Upper lobe of right lung (tissue), 1 donor: ENCODE data around the gene TEX14. TPM values are rescaled to one million over a fixed set of nuclear protein-coding genes. Genes with fewer than 3 reads are reported as not detected.
A peak's percentile ranks its signal among the peaks of the same experiment; 100 is the strongest.
"Not testable (repeated sequence)": the region's sequence is repeated elsewhere in the genome, so short reads cannot be mapped to it uniquely, and the experiment has no call there.

ENCODE experiments used
- ATAC-seq: fragments of 200-7000 bp; cut with Tn5 transposase; one replicate; pipeline ENCODE4 v1.9.1; 2020; ENCODE audit warnings: mild to moderate bottlenecking, moderate library complexity
- DNase-seq: peaks from one replicate; pipeline ENCODE4 v3.0.0-alpha.2; 2020
- H3K27ac ChIP-seq: fragments of 200-600 bp; one replicate; pipeline ENCODE4 v1.8.0; 2022
- H3K27me3 ChIP-seq: fragments of 200-600 bp; one replicate; pipeline ENCODE4 v1.8.0; 2022; ENCODE audit warnings: mild to moderate bottlenecking
- H3K36me3 ChIP-seq: fragments of 200-600 bp; one replicate; pipeline ENCODE4 v1.8.0; 2022
- H3K4me1 ChIP-seq: fragments of 200-600 bp; one replicate; pipeline ENCODE4 v1.8.0; 2022
- H3K4me3 ChIP-seq: fragments of 200-600 bp; one replicate; pipeline ENCODE4 v1.8.0; 2022; ENCODE audit warnings: mild to moderate bottlenecking
- H3K9me3 ChIP-seq: fragments of 200-600 bp; one replicate; pipeline ENCODE4 v1.8.0; 2022
- intact Hi-C: fragments of 100-400 bp; cut with DNase I; formaldehyde crosslinking; loops from one replicate; pipeline ENCODE4 v1.11.0; 2022
- total RNA-seq: library from RNA; stranded (reverse); fragmentation: NEBNext Ultra II Directional; extraction: Animal tissue kit (Norgen Biotek cat#: 25700); gene quantifications from one replicate; pipeline ENCODE4 v1.2.1, GENCODE V29; 2021
- TF ChIP-seq, protein P1 (sequence below): fragments of 200-600 bp; IDR thresholded peaks from one replicate; pipeline ENCODE4 v1.8.0; 2022; ENCODE audit warnings: antibody characterized with exemption
- donor health status: DM: no; HTN: yes; CAD: no; lungs with severe emphysema.

The TEX14 gene
- total RNA-seq, 1 donor from 2014 or later: 1.3 TPM

DNA sequence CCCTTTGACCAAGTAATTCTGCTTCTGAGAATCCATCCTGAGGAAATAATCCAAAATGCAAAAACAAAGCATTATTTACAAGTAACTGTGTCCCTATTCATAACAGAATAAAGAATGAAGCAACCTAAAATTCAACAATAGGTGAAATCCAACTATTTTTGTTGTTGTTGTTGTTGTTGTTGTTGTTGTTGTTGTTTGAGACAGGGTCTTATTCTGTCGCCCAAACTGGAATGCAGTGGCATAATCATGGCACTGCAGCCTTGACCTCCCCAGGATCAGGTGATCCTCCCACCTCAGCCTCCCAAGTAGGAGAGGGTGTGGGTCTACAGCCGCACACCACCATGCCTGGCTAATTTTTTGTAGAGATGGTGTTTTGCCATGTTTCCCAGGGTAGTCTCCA is 101.5 kb downstream of the TEX14 start:
- TF ChIP-seq, protein P1, sequence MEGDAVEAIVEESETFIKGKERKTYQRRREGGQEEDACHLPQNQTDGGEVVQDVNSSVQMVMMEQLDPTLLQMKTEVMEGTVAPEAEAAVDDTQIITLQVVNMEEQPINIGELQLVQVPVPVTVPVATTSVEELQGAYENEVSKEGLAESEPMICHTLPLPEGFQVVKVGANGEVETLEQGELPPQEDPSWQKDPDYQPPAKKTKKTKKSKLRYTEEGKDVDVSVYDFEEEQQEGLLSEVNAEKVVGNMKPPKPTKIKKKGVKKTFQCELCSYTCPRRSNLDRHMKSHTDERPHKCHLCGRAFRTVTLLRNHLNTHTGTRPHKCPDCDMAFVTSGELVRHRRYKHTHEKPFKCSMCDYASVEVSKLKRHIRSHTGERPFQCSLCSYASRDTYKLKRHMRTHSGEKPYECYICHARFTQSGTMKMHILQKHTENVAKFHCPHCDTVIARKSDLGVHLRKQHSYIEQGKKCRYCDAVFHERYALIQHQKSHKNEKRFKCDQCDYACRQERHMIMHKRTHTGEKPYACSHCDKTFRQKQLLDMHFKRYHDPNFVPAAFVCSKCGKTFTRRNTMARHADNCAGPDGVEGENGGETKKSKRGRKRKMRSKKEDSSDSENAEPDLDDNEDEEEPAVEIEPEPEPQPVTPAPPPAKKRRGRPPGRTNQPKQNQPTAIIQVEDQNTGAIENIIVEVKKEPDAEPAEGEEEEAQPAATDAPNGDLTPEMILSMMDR: no peak
- Histone ChIP-seq H3K27ac (no peak overlapping the region), H3K4me1 (no peaks in the 10 kb centered on the region), H3K4me3 (no peak overlapping the region), H3K36me3 (no peaks in the 10 kb centered on the region), H3K27me3 (no peaks in the 10 kb centered on the region), H3K9me3 (no peaks in the 10 kb centered on the region)
- DNase-seq: no peak
- no peak for ATAC-seq
- intact Hi-C loops: no loop called here

DNA sequence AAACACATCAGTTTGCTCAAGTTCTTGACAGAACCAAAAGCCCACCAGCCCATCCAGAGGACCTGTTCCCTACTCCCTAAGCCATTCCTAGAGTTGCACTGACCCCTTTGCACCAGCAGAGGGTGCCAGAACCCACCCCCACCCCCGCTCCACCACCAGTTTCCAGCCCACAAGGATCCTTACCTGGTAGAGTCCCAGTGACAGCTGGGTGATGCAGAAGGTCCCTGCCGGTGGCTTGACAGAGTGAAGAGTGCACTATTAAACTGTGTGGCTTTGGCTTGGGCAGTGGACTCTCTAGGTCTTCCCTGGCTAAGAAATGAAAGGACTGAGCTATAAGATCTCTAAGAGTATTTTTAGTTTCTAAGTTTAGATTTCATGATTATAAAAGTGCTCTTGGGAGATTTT is 104.1 kb downstream of the TEX14 start:
- no peaks in the 10 kb centered on the region for H3K9me3 ChIP-seq
- no peaks in the 10 kb centered on the region for H3K27me3 ChIP-seq
- H3K27ac ChIP-seq: no peak overlapping the region
- H3K36me3 ChIP-seq: no peaks in the 10 kb centered on the region
- H3K4me1 ChIP-seq: no peaks in the 10 kb centered on the region
- TF ChIP-seq, protein P1: peak; percentile 95
- intact Hi-C loops: no loop called here
- ATAC-seq: peak; percentile 92
- H3K4me3 ChIP-seq: no peak overlapping the region
- peak; percentile 67 for DNase-seq

DNA sequence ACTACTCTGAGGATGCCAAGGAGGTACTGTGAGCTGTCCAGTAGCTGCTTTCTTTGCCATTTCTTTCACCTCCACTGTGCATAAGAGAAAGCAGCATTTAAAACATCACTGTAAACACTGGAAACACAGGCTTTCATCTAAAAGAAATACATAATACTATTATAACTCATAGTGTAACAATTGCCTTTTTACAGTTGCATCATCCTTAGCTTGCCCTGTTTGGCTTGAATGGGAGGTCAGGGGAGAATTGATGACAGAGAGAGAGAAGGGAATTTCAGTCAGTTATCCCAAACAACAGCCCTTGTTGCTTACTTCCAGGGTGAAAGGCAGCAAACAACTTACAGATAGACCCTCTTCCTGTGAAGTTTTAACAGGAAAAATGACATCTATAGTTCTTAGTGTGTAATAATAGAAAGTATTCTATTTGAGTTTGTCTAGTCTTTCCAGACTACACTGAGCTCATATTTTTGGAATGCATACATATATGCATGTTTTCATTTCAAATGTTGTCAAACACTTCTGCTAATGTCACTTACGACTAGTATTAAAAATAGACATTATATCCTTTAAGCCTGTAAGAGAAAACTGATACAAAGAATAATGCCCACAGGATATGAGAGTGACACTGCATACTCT is 105.7 kb downstream of the TEX14 start:
- Histone ChIP-seq H3K36me3 (no peaks in the 10 kb centered on the region), H3K9me3 (no peaks in the 10 kb centered on the region), H3K27ac (no peak overlapping the region), H3K27me3 (no peaks in the 10 kb centered on the region), H3K4me1 (no peaks in the 10 kb centered on the region), H3K4me3 (no peak overlapping the region)
- intact Hi-C loops: no loop called here
- ATAC-seq (no peak), DNase-seq (no peak)
- TF ChIP-seq, protein P1: no peak

DNA sequence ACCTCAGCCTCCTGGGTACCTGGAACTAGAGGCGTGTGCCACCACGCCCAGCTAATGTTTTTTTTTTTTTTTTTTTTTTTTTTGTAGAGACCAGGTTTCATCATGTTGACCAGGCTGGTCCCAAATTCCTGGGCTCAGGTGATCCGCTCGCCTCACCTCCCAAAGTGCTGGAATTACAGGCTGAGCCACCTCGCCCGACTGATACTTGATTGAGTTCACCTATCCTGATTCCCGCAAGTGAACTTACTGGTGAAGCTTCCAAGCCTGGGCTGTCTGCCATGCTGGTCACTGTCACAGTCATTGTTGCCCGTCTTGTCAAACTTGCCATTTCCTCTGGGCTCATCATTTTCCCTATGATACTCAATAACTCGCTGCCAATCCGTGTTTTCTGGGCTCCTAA is 106.3 kb downstream of the TEX14 start:
- TF ChIP-seq, protein P1: no peak
- Histone ChIP-seq H3K27ac (no peak overlapping the region), H3K4me3 (no peak overlapping the region), H3K27me3 (no peaks in the 10 kb centered on the region), H3K36me3 (no peaks in the 10 kb centered on the region), H3K9me3 (no peaks in the 10 kb centered on the region), H3K4me1 (no peaks in the 10 kb centered on the region)
- no peak for ATAC-seq
- intact Hi-C loops: no loop called here
- no peak for DNase-seq

DNA sequence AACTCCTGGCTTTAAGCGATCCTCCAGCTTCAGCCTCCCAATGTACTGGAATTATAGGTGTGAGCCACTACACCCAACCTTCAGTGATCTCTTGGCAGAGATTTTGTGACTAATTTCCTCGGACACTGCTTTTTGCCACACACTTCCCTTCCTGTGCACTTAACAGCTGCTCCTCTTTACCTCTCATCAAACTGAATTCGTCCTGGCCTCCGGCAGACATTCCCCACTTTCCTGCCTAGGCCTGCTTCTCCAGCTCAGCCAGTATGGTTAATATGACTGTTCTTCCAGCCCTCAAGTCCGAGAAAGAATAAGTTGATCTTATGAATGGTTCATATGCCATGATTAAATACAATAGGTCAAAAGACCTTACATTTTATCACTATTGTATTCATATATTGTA is 108.4 kb downstream of the TEX14 start:
- TF ChIP-seq, protein P1: no peak
- ATAC-seq: no peak
- no peaks in the 10 kb centered on the region for H3K4me1 ChIP-seq

GRCh38 chr17:58582718-58583117 is 109.1 kb downstream of the TEX14 start:
- H3K36me3 ChIP-seq, H3K27me3 ChIP-seq, H3K9me3 ChIP-seq, ATAC-seq, intact Hi-C loops, H3K27ac ChIP-seq, DNase-seq, H3K4me1 ChIP-seq, H3K4me3 ChIP-seq: not testable (repeated sequence)

More for the DNA sequence above, 108.4 kb downstream of the TEX14 start:
- Histone ChIP-seq H3K27me3 (no peaks in the 10 kb centered on the region), H3K9me3 (no peaks in the 10 kb centered on the region), H3K27ac (no peak overlapping the region), H3K4me3 (no peak overlapping the region), H3K36me3 (no peaks in the 10 kb centered on the region)
- no peak for DNase-seq
- intact Hi-C loops: no loop called here
